Measurements from ENCODE around the gene MISP.

MISP gene

GRCh38 chr19:781800-782184 lies 30.9 kb downstream of the MISP start:
- DNase-seq: no peak

GRCh38 chr19:782185-782877 lies 31.4 kb downstream of the MISP start:
- DNase-seq: no peak

GRCh38 chr19:782878-783668 lies 32.2 kb downstream of the MISP start:
- no peak for DNase-seq

GRCh38 chr19:784541-784940 lies 33.6 kb downstream of the MISP start:
- no peak for DNase-seq

- DNase-seq: no peak
Observed at GRCh38 chr19:787536-787935, 36.6 kb downstream of the MISP start.

- no peak for DNase-seq
Observed at GRCh38 chr19:788686-788982, 37.7 kb downstream of the MISP start.

GRCh38 chr19:788983-789700 lies 38.2 kb downstream of the MISP start:
- no peak for DNase-seq

GRCh38 chr19:789701-790060 lies 38.8 kb downstream of the MISP start:
- no peak for DNase-seq

- no peak for DNase-seq
Observed at GRCh38 chr19:791007-791566, 40.2 kb downstream of the MISP start.

- no peak for DNase-seq
Observed at GRCh38 chr19:791567-792305, 40.8 kb downstream of the MISP start.

GRCh38 chr19:792306-792885 lies 41.5 kb downstream of the MISP start:
- no peak for DNase-seq

- DNase-seq: no peak
Observed at GRCh38 chr19:793806-794205, 42.9 kb downstream of the MISP start.

GRCh38 chr19:795073-795611 lies 44.2 kb downstream of the MISP start:
- DNase-seq: no peak

GRCh38 chr19:795691-796581 lies 45.0 kb downstream of the MISP start:
- DNase-seq: no peak

GRCh38 chr19:796692-797527 lies 46.0 kb downstream of the MISP start, which contains the start of gene PTBP1:
Gene PTBP1, plus strand, starts transcription at chr19:797452. Its CDS starts 46 bp downstream, at chr19:797498.
- DNase-seq: peak; percentile 97 to 100

GRCh38 chr19:797528-798414 lies 46.9 kb downstream of the MISP start:
- DNase-seq: peak; percentile 81 to 88

- DNase-seq: no peak
Observed at GRCh38 chr19:798415-799075, 47.6 kb downstream of the MISP start.

GRCh38 chr19:799076-799881 lies 48.4 kb downstream of the MISP start:
- DNase-seq: no peak

Data from stimulated activated CD4-positive, alpha-beta T cell treated with anti-CD3 and anti-CD28 coated beads, Interleukin-4, amount 100 ng/mL, for 4 hours (primary cell).